ENCODE data around the gene CTNNA3.

Gene CTNNA3

GRCh38 chr10:65940816-65941662, 1755.0 kb downstream of the CTNNA3 start:
- DNase-seq (ENCODE audit: low read depth in 2 of 2): no peak

DNA sequence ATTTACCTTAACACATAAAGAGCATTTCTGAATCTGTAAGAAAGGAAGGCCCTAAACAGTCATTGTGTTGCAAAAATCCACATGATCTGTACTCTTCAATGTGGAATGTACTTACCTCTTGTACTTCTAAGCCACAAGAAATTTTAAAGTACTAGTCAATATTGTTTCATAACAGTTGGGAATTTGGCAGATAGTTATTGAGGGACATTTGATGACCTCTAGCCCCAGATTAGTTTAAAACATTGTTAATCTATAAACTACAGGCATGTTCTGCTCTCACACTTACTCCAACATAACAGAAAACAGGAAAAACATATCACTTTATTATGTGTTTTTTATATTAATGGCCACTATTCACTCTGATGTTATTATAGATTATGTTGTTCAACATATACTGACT, 1755.9 kb downstream of the CTNNA3 start:
- DNase-seq (ENCODE audit: low read depth in 2 of 2): no peak

- DNase-seq (ENCODE audit: low read depth in 2 of 2): no peak
Observed at GRCh38 chr10:65931291-65932070, 1764.5 kb downstream of the CTNNA3 start.

- DNase-seq (ENCODE audit: low read depth in 2 of 2): no peak
Observed at GRCh38 chr10:65911151-65911835, 1784.7 kb downstream of the CTNNA3 start.

GRCh38 chr10:65910209-65910608, 1785.8 kb downstream of the CTNNA3 start:
- no peak for DNase-seq (ENCODE audit: low read depth in 2 of 2)

GRCh38 chr10:65907199-65907712, 1788.7 kb downstream of the CTNNA3 start:
- DNase-seq (ENCODE audit: low read depth in 2 of 2): no peak

DNA sequence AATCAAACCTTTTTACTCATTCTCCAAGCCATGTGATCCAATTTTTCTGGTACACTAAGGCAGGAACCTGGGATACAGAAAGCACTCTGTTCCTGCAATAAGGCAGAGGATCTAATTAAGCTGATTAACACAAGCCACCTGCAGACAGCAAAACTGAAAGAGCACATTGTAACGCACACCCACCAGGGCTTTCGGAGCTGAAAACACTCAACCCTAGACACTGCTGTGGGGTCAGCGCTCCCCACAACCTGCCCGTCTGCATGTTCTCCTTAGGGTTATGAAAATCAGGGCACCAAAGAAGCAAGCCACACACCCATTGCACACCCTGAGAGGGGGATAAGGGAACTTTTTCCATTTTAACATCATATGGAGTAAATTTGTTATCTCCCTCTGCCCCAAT, 1792.4 kb downstream of the CTNNA3 start:
- DNase-seq (ENCODE audit: low read depth in 2 of 2): no peak

DNA sequence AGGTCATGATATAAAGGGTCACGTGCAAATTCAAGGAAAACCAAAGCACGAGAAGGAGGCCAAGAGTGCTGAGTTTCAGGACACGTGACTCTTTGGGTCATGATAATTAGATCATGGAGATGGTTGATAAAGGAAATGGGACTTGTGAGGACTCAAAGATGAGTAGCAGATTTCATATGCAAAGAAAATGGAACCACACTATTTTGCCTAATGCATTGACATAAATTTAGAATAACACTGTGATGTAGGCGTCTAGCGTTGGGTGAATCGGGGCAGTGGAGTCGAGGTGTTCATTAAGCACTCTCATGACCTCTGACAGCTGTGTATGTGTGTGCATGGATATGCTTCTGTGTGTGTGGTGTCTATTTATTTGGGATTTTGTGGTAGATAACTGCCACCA, 1795.7 kb downstream of the CTNNA3 start:
- no peak for DNase-seq (ENCODE audit: low read depth in 2 of 2)

- no peak for DNase-seq (ENCODE audit: low read depth in 2 of 2)
Observed at GRCh38 chr10:65898055-65898454, 1797.9 kb downstream of the CTNNA3 start.

- no peak for DNase-seq (ENCODE audit: low read depth in 2 of 2)
Observed at GRCh38 chr10:65894961-65895360, 1801.0 kb downstream of the CTNNA3 start.

DNA sequence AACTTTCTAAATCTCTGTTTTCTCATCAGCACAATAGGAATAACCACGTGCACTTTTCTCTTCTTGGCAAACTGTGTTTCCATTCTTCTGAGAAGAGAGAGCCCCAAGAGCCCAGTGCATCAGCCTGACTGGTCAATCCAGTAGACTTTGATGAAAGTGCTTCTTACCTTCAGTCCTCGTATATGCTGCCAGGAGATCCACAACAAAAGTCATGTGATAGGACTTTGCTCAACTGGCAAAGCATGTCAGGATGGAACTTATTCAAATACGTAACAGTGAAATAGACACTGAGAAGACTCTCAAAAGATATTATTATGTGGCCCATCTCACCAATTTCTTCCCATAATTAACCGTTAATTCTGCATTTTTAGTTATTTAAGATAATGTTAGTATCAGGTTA, 1801.6 kb downstream of the CTNNA3 start:
- no peak for DNase-seq (ENCODE audit: low read depth in 2 of 2)

DNA sequence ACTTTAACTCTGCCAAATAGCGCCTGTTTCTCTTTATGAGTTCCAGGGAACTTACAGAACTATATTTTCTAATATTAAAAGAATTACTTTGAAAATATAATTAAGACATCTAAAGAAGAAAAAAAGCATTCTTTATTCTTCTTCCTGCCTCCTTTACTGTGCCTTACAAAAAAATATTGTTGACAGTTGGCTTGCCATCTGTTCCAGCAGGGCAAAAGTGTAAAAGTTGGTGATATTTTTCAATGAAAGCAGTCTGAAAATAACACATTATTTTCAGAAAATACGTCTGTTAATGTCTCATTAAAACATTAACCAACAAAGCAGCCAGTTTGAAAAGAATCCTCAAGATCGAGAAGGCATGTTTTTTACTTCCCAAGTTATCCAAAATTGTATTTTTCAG, 1802.3 kb downstream of the CTNNA3 start:
- no peak for DNase-seq (ENCODE audit: low read depth in 2 of 2)

- DNase-seq (ENCODE audit: low read depth in 2 of 2): no peak
Observed at GRCh38 chr10:65892284-65892683, 1803.7 kb downstream of the CTNNA3 start.

DNA sequence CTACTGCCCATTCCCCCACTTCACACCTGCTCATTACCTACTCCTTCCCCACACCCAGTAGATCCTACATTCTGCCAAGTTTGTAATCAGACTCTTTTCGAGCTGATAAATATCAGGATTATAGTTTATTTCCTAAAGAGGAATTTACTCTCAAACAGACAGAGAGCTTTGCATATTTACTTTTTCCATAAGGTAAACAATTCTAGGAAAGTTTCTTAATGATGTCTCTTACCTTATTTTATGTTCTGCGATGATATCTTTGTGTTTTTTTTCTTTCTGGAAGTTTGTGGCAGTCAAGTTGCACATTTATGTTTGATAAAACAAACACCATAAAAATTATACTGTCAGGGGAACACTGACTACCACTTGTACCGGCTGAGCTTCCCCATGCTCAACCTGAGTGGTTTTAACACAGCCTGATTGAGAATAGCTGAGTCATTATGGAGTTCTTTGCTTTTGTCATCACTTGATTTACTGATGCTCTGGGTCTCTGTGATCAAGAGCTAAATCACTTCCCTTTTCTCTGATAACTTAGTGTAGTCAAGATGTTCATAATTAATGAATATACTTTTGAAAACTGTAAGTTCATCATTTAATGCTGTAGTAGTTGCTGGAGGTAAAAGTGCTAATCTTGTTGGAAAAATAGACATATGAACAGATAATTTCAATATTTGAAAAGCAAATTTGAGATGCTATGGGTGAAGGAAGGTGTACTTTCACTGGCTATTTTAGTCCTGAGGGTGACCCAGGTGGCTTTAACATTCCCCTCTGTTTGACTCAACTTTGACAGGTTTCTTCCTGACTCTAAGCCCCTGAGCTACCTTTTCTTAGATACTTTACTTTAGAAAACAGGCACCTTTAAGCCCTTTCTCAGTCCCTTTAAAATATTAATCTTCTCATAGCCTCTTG, 1804.7 kb downstream of the CTNNA3 start:
- DNase-seq (ENCODE audit: low read depth in 2 of 2): no peak

DNA sequence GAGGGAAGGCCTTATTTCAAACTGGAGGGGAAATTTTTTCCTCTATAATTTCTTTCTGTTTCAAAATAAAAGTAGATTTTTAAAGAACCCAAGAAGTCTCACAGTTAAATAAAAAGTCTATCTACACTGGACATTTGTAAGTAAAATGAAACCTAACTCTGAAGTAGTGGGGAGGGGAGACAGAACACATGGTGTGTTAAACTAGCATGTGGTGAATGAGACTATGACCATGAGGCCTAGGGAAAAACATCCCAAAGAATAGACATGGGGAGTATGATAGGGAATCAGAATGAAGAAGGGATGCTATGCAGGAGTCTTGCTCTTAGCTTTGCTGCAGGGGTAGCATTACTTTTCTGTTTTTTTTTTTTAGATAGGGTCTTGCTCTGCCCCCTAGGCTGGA, 1831.5 kb downstream of the CTNNA3 start:
- no peak for DNase-seq (ENCODE audit: low read depth in 2 of 2)

DNA sequence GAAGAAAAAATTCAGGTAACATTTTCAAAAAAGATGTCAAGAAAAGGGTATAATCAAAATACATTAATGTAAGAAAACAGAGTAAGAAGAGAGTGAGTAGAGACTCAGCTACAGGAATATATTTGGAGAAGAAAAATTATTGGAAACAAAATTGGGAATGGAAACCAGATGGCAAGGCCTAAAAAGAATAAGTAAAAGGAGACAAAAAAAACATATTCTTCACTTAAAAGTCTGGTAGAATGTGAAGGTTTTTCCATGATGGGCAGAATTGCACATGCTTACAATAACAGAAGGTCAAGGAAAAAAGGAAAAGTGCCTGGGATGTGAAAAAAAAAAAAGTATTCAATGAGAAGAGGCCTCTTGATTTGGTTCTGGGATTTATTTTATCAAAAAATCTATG, 1832.0 kb downstream of the CTNNA3 start:
- DNase-seq (ENCODE audit: low read depth in 2 of 2): no peak

Measured in stimulated activated CD8-positive, alpha-beta memory T cell treated with anti-CD3 and anti-CD28 coated beads, Interleukin-7, amount 100 ng/mL, for 1 hour (primary cell).